Lung (tissue), 12 donors: ENCODE data around the gene INHBE. TPM values are rescaled to one million over a fixed set of nuclear protein-coding genes. Genes with fewer than 3 reads are reported as not detected.

Source experiments
- ATAC-seq: fragments of 200-7000 bp; cut with Tn5 transposase; one replicate; pipeline ENCODE4 v1.9.1; 2020; ENCODE audit warnings: moderate number of reproducible peaks; ENCODE audit not compliant: insufficient read depth, low FRiP score
- DNase-seq, 3 donors: peaks; one replicate each; pipeline ENCODE4 v3.0.0-alpha.2; 2013 to 2017
- H3K27ac ChIP-seq, 2 donors: one replicate each; pipeline ENCODE4 v1.5.1; 2013; ENCODE audit warnings: mild to moderate bottlenecking in 2 of 2, moderate library complexity in 2 of 2, control low read depth in 1 of 2, inconsistent platforms in 1 of 2, low read depth in 1 of 2, low read length in 1 of 2
- H3K27me3 ChIP-seq, 3 donors: one replicate each; pipeline ENCODE4 v1.5.1; 2013; ENCODE audit warnings: low read length in 2 of 3; ENCODE audit not compliant: control insufficient read depth in 3 of 3, insufficient read depth in 3 of 3
- H3K36me3 ChIP-seq, 4 donors: one replicate each; pipeline ENCODE4 v1.5.1; 2013; ENCODE audit warnings: low read length in 4 of 4, mild to moderate bottlenecking in 1 of 4, moderate library complexity in 1 of 4; ENCODE audit not compliant: control insufficient read depth in 4 of 4, insufficient read depth in 4 of 4
- H3K4me1 ChIP-seq, 5 donors: one replicate each; pipeline ENCODE4 v1.5.1; 2013; ENCODE audit warnings: low read length in 5 of 5, mild to moderate bottlenecking in 2 of 5, moderate library complexity in 1 of 5; ENCODE audit not compliant: control insufficient read depth in 5 of 5, insufficient read depth in 5 of 5
- H3K4me3 ChIP-seq: one replicate; pipeline ENCODE4 v1.5.1; 2013; ENCODE audit warnings: mild to moderate bottlenecking, control low read depth, moderate library complexity
- H3K9ac ChIP-seq, 2 donors: one replicate each; pipeline ENCODE4 v1.5.1; 2013; ENCODE audit warnings: low read length in 2 of 2, control low read depth in 1 of 2; ENCODE audit not compliant: insufficient read depth in 1 of 2
- H3K9me3 ChIP-seq, 4 donors: one replicate each; pipeline ENCODE4 v1.5.1; 2013; ENCODE audit warnings: low read length in 3 of 4, mild to moderate bottlenecking in 1 of 4, moderate library complexity in 1 of 4; ENCODE audit not compliant: control insufficient read depth in 4 of 4, insufficient read depth in 3 of 4
- WGBS, 2 donors: extraction: QIAGEN DNeasy Blood & Tissue Kit; methylation state at CpG; one replicate each; pipeline ENCODE4 v1.1.7; 2013; 5-methylcytosine and 5-hydroxymethylcytosine counted together
- polyA plus RNA-seq, 2 donors: library from polyadenylated mRNA; stranded (reverse); fragments of 200-250 nt; gene quantifications; one replicate each; pipeline ENCODE4 v1.2.1, GENCODE V29; 2013
- total RNA-seq, 2 donors: library from RNA; depleted of rRNA in 1 of 2; stranded (reverse); fragments of >200 nt in 1 of 2; gene quantifications; one replicate each; pipeline ENCODE4 v1.2.1, GENCODE V29; 2014 to 2021
- TF ChIP-seq, protein P1 (sequence below): IDR thresholded peaks from 2 replicates; pipeline ENCODE4 v1.5.1; 2012; ENCODE audit warnings: mild to moderate bottlenecking; ENCODE audit errors: control extremely low read depth, extremely low read depth
- donor health status: control.
- donor health status: control.
- donor health status: Bipolar disorder and iron deficiency.
- donor health status: healthy.
- donor health status: DM: yes; HTN: yes; CAD: no.

Gene INHBE
- total and polyA plus RNA-seq, 4 donors, result 0.12 TPM; not detected in 3

- TF ChIP-seq, protein P1, sequence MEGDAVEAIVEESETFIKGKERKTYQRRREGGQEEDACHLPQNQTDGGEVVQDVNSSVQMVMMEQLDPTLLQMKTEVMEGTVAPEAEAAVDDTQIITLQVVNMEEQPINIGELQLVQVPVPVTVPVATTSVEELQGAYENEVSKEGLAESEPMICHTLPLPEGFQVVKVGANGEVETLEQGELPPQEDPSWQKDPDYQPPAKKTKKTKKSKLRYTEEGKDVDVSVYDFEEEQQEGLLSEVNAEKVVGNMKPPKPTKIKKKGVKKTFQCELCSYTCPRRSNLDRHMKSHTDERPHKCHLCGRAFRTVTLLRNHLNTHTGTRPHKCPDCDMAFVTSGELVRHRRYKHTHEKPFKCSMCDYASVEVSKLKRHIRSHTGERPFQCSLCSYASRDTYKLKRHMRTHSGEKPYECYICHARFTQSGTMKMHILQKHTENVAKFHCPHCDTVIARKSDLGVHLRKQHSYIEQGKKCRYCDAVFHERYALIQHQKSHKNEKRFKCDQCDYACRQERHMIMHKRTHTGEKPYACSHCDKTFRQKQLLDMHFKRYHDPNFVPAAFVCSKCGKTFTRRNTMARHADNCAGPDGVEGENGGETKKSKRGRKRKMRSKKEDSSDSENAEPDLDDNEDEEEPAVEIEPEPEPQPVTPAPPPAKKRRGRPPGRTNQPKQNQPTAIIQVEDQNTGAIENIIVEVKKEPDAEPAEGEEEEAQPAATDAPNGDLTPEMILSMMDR, result no peak
- Histone ChIP-seq H3K9ac (no peak overlapping the region), H3K27me3 (peaks cover 0 to 24% (median 15%) of the 10 kb centered on the region in 3 donors), H3K4me1 (peaks cover 0 to 2% (median 0%) of the 10 kb centered on the region in 5 donors), H3K4me3 (no peak overlapping the region), H3K36me3 (no peaks in the 10 kb centered on the region), H3K9me3 (no peaks in the 10 kb centered on the region), H3K27ac (no peak overlapping the region)
- 78 to 85% methylated on average over 1 of the region's 1 CpG for WGBS, 2 donors
- ATAC-seq (no peak), DNase-seq (no peak)
These were observed 26.6 kb downstream of the INHBE start for GRCh38 chr12:57481671-57482070.

- Histone ChIP-seq H3K27me3 (peaks cover 0 to 8% (median 4%) of the 10 kb centered on the region in 3 donors), H3K9ac (no peak overlapping the region), H3K9me3 (no peaks in the 10 kb centered on the region), H3K27ac (no peak overlapping the region), H3K4me3 (no peak overlapping the region), H3K4me1 (peaks cover 0 to 4% (median 0%) of the 10 kb centered on the region in 5 donors), H3K36me3 (peaks cover 0 to 3% (median 0%) of the 10 kb centered on the region in 4 donors)
- TF ChIP-seq, protein P1, result no peak
- 57 to 79% methylated on average over 5 of the region's 5 CpGs for WGBS, 2 donors
- no peak for DNase-seq
- no peak for ATAC-seq
These were observed 28.4 kb downstream of the INHBE start for GRCh38 chr12:57483466-57483865.

GRCh38 chr12:57485695-57486094 is 30.6 kb downstream of the INHBE start:
- H3K9me3 ChIP-seq, result no peaks in the 10 kb centered on the region
- H3K4me1 ChIP-seq, result peaks cover 0 to 10% (median 7%) of the 10 kb centered on the region in 5 donors
- no peak overlapping the region for H3K27ac ChIP-seq
- no peak overlapping the region for H3K9ac ChIP-seq
- peaks cover 8 to 16% (median 13%) of the 10 kb centered on the region in 4 donors for H3K36me3 ChIP-seq
- TF ChIP-seq, protein P1, result no peak
- ATAC-seq (no peak), DNase-seq (no peak)
- peaks cover 0 to 3% (median 0%) of the 10 kb centered on the region in 3 donors for H3K27me3 ChIP-seq
- H3K4me3 ChIP-seq, result no peak overlapping the region

GRCh38 chr12:57487055-57487596 is 32.0 kb downstream of the INHBE start:
- Histone ChIP-seq H3K36me3 (peaks cover 17 to 25% (median 21%) of the 10 kb centered on the region in 4 donors), H3K27ac (no peak overlapping the region), H3K4me1 (peaks cover 0 to 10% (median 7%) of the 10 kb centered on the region in 5 donors), H3K9ac (no peak overlapping the region), H3K27me3 (no peaks in the 10 kb centered on the region), H3K9me3 (no peaks in the 10 kb centered on the region), H3K4me3 (no peak overlapping the region)
- DNase-seq (peak in 1 of 3 donors; percentile 12), ATAC-seq (no peak)
- WGBS, 2 donors, result 91 to 94% methylated on average over 27 of the region's 27 CpGs
- TF ChIP-seq, protein P1, result no peak
